HS-27A (cell line): ENCODE data around the gene FOXP1.

ENCODE experiments used
- DNase-seq: peaks from one replicate; pipeline ENCODE4 v3.0.0-alpha.2; 2012; ENCODE audit warnings: low read depth, missing footprints

The FOXP1 gene

DNA sequence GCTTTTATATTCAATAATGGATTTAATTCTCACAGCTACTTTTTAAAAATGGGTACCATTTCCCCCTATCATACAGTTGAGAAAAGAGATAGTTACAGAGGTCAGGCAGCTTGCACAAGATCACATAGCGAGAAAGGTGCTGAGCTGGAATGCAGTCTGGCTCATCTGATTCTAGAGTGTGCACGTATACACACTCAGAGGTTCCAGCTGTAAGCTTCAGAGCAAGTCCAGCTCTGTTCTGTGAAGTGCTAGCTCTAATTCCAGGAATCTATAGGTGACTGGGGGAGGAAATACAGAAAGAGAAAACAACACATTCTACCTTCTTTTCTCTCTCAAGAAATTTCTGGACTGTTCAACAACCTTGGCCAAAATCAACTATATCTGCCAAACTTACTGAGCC lies 318.7 kb downstream of the FOXP1 start:
- DNase-seq, result no peak

DNA sequence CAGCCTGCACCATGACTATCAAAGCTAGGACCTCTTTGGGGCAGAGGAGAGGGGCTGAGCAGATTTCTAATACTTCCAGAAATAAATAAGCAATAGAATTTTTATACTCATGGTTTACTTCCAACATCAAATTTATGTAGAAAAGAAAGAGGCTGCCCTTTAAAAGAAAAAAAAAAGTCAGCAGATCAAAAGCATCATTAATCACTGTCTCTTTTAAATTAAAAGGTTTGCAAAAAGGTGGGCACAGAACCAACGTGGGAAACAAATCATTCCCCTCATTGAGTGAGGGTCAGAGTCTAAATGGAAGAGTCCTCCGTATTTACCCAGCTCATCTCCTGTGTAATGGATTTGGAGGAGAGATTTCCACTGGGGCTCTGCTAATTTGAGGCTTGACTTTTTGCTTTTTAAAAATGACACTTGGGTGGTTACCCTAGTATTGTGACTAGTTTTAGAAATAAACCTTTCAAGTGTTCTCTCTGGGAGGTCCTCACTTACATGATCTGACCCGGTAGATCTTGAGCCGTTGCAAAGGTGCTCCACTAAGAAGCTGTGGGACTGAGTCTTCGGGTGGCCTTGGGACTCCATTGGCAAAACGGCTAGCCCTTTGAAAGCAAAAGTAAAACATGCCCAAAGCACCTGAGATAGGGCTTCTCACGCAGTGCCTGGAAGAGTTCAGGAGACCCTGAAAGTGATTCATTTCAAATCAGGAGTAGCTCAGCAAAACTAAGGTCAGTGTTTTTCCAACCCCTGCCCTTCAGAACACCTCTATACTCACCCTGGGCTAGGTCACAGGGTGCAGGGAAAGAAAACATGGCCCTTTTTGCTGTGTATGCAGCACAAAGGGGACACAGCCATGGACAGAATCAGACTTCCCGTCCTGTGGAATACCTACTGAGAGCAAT lies 320.9 kb downstream of the FOXP1 start:
- no peak for DNase-seq

DNA sequence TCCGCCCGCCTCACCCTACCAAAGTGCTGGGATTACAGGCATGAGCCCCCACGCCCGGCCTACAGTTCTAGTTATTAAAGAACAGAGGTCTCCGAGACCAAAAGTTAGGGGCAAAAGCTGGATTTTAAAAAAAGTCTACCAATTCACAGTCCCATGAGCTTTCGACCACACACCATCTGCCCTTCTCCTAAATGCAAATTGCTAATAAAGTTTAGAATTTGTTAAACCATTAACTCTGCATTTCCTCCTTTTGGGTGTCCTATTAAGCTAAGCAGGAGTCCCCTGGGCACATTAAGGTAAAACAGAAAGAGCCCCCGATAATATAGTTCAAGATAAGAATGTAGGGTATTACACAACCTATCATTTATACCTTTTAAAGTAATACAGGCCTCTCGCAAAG lies 322.7 kb downstream of the FOXP1 start:
- DNase-seq, result no peak

DNA sequence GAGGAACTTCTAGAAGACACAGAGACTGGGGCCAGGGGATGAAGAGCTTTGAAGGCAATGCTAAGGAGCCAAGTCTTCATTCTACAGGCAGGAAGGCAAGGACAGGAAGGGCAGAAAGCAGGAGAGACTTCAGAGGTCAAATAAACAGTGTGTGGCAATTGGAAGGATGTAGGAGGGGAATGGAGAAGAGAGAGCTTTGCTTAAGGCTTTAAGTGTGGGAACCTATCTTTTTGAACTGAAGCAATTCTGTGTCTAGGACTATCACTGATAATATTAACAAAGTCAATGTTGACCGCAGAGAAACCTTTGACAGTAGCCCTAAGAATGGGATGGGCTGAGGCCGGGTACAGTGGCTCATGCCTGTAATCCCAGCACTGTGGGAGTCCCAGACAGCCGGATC lies 325.0 kb downstream of the FOXP1 start:
- DNase-seq, result no peak

DNA sequence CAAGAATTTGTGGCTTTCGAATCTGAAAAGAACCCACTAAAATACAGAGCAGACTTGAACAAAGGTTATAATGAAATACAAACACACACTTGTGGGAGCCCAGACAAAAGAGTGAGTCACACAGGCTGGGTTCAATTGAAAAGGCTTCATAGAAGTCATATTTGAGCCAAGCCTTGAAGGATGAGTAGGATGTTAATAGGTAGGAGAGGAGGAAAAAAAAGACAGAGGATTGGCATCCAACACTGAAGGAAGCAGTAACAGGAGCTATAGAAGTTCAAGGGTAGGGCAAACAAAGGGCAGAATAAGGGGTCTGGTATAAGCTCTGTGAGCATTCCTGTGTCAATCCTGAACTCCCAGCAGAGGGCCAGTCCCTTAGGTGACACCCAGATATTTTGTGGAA lies 325.4 kb downstream of the FOXP1 start:
- DNase-seq, result no peak

DNA sequence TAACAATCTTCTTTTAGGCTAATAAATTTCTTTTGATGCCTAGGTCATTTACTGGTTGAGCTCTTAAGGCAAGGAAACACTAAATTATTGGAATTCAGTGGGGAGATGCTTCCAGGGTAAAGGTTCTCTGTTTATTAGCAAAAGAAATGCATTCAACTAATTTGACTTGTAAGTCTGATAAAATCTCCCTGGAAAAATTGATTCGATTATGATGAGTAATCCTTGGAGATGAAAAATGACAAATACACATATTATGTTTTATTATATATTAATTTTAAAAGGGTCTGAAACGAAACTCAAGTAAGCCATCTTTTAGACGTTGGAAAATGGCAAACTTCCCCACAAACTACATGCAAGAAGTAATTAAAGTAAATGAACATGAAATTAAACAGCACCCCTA lies 328.0 kb downstream of the FOXP1 start:
- DNase-seq, result no peak

DNA sequence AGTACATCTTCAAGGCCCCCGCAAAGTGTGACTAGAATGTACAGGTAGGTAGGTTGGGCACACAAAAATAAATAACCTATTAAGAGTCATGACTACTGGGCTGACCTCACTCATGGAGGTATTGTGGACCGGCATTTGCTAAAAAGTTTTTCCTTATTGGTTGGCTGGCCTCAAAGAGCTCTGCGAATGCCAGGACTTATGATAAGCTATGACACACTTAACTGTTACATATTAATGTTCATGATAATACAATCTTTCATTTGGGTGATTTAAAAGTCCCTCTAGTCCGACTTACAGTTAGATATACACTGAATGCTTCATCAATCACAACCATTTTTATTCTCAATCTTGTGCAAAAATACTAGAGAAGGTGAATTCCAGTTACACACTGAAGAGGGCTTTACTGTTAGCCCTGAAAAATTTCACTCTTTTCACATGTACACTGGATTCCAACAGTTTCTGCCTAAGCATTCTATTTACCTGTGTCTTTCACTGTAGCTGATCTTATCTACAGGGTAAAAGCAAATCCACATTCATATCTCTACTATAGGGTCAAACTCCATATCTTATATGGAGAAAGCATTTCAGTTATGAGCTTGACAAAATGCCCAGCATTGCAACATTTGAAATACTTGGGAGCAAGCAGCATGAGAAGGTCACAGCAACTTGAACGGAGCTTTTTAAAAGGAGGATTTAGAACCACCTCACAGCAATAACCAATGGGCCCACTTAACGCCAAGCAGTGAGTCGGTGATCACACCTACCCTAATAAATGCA lies 329.1 kb downstream of the FOXP1 start:
- DNase-seq, result no peak

DNA sequence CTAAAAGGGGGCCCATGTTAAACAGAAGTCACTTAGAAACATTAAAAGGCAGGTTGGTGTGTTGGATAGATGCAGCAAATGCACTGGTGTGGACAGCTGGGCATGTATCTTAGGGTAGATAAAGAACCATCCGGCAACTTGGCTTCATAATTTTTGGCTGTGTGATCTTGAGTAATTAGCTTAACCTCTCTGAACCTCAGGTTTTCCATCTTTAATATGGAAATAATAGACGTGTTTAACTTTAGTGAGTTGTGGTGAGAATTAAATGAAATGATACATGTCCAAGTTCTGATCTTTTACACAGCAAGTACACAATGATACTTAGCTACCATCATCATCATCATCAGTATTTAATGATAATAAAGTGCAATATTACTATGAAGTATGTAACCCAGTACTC lies 330.4 kb downstream of the FOXP1 start:
- no peak for DNase-seq

DNA sequence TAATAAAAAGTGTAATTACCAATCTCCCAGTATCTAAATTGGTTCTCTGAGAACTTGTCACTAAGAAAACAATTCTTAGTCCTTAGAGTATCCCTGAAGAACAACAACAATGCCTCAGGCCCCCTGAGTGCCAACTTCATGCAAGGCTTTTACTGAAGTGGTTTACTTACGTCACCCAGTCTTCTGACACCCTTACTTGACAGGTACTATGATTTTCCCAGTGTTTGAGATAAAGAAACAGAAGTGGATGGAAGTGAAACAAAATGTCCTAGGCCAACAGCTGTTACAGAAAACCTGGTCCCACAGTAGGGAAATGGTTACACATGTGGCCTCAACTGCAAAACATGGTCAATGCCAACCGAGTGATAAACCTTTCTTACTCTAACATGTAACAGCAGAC lies 331.1 kb downstream of the FOXP1 start:
- DNase-seq, result no peak

DNA sequence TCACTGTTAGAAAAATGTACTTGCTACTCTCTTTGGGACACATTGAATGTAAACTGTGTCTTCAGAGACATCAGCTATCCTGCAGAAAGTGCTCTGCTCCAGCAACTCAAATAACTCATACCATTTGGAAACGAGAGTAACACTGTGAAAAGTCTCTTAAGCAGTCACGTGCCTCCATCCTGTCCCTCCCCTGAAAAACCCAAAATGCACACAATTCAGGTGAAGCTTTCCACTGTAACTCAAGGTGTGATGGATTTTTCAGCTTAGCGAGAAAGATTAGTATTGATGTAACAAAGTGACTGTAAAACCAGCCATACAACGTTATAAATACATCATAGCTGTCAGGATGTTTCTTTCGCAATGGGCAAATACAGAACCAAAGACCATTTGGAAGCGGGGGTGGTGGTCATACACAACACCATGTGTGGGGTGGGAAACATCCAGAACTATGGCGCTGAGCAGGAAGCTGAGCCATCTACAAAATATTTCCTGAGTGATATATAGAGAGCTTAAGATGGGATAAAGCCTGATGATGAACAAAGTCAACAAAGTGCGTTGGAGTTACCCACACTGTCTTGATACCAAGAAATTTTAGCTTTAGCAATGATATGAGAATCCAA lies 332.3 kb downstream of the FOXP1 start:
- DNase-seq, result peak; percentile 81

DNA sequence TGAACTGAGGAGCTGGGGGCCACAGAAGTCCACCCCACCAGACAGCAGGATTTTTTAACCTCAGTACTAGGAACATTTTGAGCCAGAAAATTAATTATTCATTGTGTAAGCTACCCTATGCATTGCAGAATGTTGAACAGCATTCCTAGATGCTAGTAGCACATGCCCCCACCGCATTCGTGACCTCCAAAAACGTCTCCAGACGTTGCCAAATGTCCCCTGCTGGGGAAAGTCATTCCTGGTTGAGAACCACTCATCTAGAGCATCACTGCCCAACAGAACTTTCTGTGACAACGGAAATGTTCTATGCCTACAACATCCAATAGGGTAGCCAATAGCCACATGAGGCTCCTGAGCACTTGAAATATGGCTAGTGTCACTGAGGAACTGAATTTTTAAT lies 333.5 kb downstream of the FOXP1 start:
- no peak for DNase-seq

DNA sequence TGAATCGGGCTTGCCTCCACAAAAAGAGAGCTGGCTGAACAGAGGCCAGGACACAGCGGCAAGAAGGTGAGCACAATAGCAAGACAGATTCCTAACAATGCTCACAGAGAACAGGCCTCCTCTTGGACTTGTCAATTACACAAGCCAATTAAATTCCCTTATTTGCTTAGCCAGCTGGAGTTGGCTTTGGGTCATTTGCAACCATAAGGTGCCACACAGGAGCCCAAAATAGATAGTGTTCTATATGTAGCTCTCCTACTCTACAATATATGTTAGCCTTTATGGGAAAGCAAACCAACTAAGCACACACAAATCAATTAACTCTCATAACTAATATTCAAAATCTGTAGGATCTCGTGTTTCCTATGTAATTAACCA lies 335.6 kb downstream of the FOXP1 start:
- DNase-seq, result no peak

DNA sequence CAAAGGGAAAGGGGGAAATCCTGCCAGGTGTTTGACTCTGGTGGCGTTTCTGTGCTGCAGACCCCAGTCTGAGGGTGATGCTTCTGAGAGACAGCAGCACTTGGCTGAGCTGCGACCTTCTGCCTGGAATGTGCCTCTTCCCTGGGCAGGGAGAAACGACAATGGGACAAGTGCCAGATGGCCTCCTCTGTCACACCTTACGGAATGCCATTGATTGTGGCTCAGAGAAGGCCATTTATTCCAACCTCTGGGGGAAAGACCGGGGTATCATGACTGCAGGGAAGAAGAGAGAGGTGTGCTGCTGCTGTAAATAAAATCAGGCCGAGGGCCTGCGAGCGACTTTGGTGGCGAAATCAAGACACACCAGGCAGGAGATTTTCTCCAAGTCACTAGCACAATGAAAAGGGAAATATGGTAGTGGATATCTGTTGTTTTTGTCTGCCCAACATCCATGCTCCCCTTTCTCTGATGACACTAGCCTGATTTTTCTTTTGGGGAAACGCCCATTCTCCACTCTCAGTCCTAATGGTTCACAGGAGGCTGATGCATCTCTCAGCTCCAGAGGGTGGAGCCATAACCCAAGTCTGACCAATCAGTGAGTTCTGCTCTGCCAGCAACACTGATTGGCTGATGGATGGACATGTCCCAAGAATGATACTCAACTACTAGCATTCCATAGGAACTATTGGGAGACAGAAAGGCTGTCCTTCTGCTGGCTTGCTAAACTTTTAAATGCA lies 336.1 kb downstream of the FOXP1 start:
- no peak for DNase-seq

DNA sequence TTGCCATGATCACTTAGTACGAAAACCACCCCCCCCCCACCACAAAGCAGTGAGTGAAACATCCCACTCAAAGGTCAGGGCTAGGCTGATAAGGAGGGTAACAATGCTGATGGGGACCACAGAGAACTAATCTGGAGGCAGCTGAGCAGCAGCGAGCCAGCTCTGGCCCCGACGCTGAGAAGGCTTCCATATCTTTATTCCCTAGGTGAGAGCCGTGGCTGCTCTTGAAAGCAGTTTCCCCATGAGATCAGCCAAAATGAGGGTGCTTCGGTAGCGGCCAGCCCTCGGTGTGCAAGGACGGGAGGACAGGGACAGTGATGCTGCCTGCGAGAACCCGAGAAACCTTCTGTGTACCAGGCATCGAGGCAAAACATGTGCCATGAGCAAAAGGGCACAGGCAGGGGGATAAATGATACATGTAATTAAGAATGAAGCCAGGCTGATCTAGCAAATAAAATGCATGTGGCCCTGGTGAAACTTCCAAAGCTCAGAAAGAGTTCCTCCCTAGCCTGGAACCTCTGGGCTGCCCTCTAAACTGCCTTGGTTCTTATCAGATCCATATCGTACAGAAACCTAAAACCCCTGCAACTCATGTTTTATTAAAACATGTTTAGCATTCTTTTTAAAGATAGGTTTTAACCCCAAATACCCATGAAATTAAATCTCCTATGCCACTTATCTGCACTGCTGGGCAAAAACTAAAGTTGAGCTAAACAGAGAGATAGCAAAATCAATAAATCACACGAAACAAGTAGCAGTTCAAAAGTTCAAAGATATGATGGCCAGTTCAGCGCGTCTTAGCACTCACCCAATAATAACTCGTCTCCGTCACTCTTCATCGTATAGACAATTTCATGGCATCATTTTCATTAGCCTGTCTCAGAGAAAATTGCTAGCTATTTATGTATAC lies 337.3 kb downstream of the FOXP1 start:
- no peak for DNase-seq

DNA sequence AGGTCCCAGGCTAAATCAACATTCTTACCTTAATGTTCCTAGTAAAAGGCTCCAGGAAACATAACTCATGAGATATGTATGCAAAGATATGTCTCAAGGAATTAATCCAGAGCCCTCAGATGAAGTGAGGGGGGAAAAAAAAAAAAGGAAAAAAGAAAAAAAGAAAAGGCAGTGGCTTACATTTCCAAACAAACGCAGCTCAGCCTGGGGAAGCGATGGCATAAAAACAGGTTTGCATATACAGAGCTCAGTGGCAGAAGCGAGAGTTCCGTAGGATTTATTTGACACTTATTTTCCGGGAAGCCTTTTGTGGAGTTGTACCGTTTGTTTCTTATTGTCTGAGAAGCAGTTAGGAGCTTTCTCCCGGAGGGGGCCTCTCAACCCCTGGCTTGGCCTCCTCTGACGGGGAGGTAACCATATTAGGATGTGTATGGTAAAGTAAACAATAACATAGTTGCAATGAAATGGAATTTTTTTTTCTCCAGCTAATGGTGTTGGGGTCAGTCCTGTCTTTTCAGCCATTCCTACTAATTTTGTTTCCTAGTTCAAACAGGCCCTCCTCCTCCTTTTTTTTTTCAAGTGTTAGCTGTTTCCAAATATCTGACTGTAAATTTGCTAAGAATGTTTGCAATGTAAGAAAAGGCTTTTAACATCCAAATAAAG lies 338.6 kb downstream of the FOXP1 start:
- no peak for DNase-seq

DNA sequence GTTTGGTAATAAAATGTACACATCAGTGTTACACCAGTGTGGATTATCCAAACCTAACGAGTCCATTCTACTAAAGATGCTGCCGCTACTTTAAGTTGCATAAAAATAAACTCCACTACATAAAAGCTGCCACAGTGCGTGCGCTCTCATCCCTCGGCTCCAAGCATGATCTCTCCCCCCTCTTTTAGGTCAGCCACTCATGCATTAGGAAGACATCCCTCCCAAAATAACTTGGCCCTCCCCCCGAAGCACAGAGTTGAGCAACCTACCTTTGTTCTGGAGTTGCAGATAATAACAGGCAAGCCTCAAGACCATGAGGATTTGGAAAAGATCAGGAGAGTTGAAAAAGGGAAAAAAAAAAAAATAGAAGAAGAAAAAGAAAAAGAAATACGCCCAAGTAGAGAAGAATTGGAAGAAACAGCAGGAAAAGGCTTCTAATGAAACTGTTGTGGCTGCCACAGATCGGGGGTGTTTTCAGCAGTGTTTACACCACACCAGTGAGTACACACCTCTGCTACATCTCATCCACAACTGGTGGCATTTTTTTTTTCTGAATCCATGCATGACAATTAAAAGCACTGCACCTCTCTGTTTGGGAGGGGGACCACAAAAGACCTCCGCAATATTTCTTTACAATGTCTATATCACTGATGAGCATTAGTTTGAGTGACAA lies 339.2 kb downstream of the FOXP1 start:
- no peak for DNase-seq

DNA sequence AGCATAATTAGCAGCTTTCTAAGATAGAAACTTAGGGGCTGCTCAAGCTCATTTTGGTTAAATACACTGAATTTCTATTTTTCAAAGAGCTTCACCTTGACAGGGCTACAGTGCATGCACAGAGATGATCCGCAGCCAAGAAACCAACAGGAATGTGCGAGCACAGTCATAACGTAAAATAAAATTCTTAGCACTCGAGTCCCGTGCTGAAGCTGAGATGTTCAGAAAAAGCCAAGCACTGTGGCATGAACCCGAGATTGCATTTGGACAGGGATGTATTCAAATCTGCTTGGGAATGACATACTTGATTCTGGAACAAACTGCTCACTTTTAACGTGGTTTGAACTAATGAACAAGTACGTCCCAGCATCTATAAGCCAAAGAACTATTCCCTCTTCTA lies 340.3 kb downstream of the FOXP1 start:
- DNase-seq, result no peak

DNA sequence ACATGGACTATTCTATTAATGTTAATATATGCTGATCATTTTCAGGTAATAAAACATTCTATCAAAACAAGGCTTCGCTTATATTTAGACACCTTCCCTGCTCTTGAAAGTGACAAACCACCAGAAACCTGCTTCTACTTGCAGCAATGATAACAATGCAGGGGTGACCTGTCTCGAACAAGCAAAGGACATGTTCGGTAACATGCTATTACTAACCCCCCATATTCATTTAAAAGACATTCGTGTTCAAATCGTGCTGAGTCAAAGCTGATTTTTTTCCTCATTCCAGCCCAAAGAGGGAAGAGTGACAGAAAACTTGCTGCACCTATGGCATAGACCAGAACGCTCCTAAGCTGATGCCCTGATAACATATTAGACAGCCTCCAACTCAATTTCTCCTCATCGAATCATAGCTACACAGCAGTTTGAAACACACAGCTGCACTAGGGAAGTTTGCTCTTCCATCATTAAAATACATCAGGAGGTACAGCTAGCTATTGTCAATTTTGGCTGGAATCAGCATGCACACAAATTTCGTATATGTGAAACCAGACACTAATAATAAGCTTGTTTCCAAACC lies 341.5 kb downstream of the FOXP1 start:
- DNase-seq, result no peak

DNA sequence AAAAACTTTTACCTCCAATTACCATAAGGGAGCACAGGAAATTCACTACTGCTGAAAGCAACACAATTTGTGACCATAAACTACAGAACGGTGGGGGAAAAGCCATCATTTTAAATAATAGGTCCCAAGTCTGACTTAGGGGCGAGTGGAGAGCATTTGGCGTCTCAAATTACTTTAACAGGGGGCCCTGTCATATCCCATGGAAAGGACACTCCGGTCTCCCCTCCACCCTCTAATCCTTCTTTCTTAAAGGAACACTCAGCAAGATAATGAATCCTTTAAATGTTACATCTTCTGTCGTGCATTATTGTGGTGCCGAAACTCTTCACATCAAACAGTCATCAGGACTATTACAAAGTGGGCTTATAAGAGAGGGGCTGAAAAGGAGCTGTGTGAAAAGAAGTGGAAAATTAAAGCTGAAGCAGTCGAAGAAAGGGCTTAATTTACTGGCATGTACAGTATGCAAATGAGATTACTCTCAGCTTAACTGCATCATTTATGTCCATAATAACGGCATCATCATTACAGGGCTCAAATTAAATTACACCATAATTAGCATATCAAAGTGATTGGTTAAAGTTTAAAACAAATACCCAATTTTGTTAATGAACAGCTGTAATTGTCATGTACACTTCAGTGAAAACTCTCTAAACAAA lies 342.2 kb downstream of the FOXP1 start:
- no peak for DNase-seq
